ENCODE data around the gene GPR179.

GPR179 gene

GRCh38 chr17:38343608-38344419 is at the start of gene GPR179:
Gene GPR179, minus strand, starts transcription at chr17:38343956. Its CDS starts 167 bp downstream, at chr17:38343789.
- no peak for FAIRE-seq

GRCh38 chr17:38379448-38379847 is 35.7 kb upstream of the GPR179 start:
- no peak for FAIRE-seq

- no peak for FAIRE-seq
These were observed 25.5 kb upstream of the GPR179 start for GRCh38 chr17:38369124-38369886.

GRCh38 chr17:38364741-38365140 is 21.0 kb upstream of the GPR179 start:
- FAIRE-seq, result no peak

GRCh38 chr17:38363016-38363415 is 19.3 kb upstream of the GPR179 start:
- no peak for FAIRE-seq

GRCh38 chr17:38361694-38362465 is 18.1 kb upstream of the GPR179 start:
- no peak for FAIRE-seq

GRCh38 chr17:38358586-38359513 is 15.1 kb upstream of the GPR179 start:
- FAIRE-seq, result no peak

- FAIRE-seq, result no peak
These were observed 13.8 kb upstream of the GPR179 start for GRCh38 chr17:38357486-38358123.

GRCh38 chr17:38355251-38355650 is 11.5 kb upstream of the GPR179 start:
- FAIRE-seq, result no peak

- no peak for FAIRE-seq
These were observed 10.7 kb upstream of the GPR179 start for GRCh38 chr17:38354466-38354865.

- FAIRE-seq, result no peak
These were observed 9.9 kb upstream of the GPR179 start for GRCh38 chr17:38353668-38354067.

- FAIRE-seq, result no peak
These were observed 9.4 kb upstream of the GPR179 start for GRCh38 chr17:38353086-38353604.

- FAIRE-seq, result no peak
These were observed 8.7 kb upstream of the GPR179 start for GRCh38 chr17:38352245-38353085.

GRCh38 chr17:38351412-38352222 is 7.9 kb upstream of the GPR179 start, which contains the start of gene SOCS7:
Gene SOCS7, plus strand, starts transcription at chr17:38351844. Its CDS starts 209 bp downstream, at chr17:38352053.
- no peak for FAIRE-seq

- no peak for FAIRE-seq
These were observed 6.3 kb upstream of the GPR179 start for GRCh38 chr17:38350035-38350434.

- no peak for FAIRE-seq
These were observed 5.5 kb upstream of the GPR179 start for GRCh38 chr17:38349097-38349730.

- no peak for FAIRE-seq
These were observed 2.0 kb upstream of the GPR179 start for GRCh38 chr17:38345743-38346142.

GRCh38 chr17:38344420-38344745 is 627 bp upstream of the GPR179 start:
- no peak for FAIRE-seq
